Measurements from ENCODE around the gene ADAMTS12. TPM values are rescaled to one million over a fixed set of nuclear protein-coding genes. Genes with fewer than 3 reads are reported as not detected.

ADAMTS12 gene
- total RNA-seq, 2 donors from 2014 or later: 0.43 to 1.7 TPM

- TF ChIP-seq CTCF (IDR thresholded peaks at IDR 0.05): no peak
- H3K9me3 ChIP-seq: no peaks in the 10 kb centered on the region
These were observed 327.5 kb downstream of the ADAMTS12 start for GRCh38 chr5:33563983-33564908.

DNA sequence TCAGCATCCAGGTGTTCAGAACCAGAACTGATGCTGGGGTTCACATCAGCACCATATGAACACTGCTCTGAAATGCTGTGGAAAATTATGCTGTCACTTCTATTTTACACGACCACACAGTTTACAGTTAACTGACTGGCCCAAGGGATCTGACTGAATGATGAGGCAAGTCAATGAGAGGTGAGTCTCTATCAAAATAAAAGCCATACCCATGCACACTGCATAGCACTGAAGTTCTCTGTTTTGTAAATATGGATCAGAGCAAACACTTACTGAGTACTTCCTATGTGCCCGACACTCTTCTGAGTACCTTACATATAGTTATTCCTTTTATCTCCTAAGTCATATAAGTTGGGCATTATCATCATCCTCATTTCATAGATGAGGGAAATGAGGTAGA, 328.3 kb downstream of the ADAMTS12 start:
- no peak for DNase-seq (ENCODE audit: low spot score)
- no peak for TF ChIP-seq CTCF (IDR thresholded peaks at IDR 0.05)
- no peaks in the 10 kb centered on the region for H3K9me3 ChIP-seq
- no peak overlapping the region for H3K27ac ChIP-seq
- no peaks in the 10 kb centered on the region for H3K27me3 ChIP-seq
- H3K4me1 ChIP-seq: peaks cover 0 to 7% of the 10 kb centered on the region in 2 donors
- no peaks in the 10 kb centered on the region for H3K36me3 ChIP-seq
- no peak overlapping the region for H3K4me3 ChIP-seq

More at GRCh38 chr5:33563983-33564908, 327.5 kb downstream of the ADAMTS12 start:
- peaks cover 0 to 7% of the 10 kb centered on the region in 2 donors for H3K4me1 ChIP-seq
- H3K36me3 ChIP-seq: no peaks in the 10 kb centered on the region
- H3K27me3 ChIP-seq: no peaks in the 10 kb centered on the region
- H3K27ac ChIP-seq: no peak overlapping the region
- H3K4me3 ChIP-seq: no peak overlapping the region
- DNase-seq (ENCODE audit: low spot score): no peak

GRCh38 chr5:33558489-33558888, 333.3 kb downstream of the ADAMTS12 start:
- DNase-seq (ENCODE audit: low spot score): no peak
- H3K27ac ChIP-seq: no peak overlapping the region
- TF ChIP-seq CTCF (IDR thresholded peaks at IDR 0.05): no peak

GRCh38 chr5:33557605-33558004, 334.2 kb downstream of the ADAMTS12 start:
- DNase-seq (ENCODE audit: low spot score): no peak
- Histone ChIP-seq H3K36me3 (no peaks in the 10 kb centered on the region), H3K27me3 (no peaks in the 10 kb centered on the region), H3K4me1 (no peaks in the 10 kb centered on the region), H3K4me3 (no peak overlapping the region), H3K9me3 (no peaks in the 10 kb centered on the region), H3K27ac (no peak overlapping the region)
- no peak for TF ChIP-seq CTCF (IDR thresholded peaks at IDR 0.05)

More at GRCh38 chr5:33558489-33558888, 333.3 kb downstream of the ADAMTS12 start:
- Histone ChIP-seq H3K36me3 (no peaks in the 10 kb centered on the region), H3K27me3 (no peaks in the 10 kb centered on the region), H3K4me1 (no peaks in the 10 kb centered on the region), H3K9me3 (no peaks in the 10 kb centered on the region), H3K4me3 (no peak overlapping the region)

GRCh38 chr5:33556330-33557328, 335.2 kb downstream of the ADAMTS12 start:
- no peaks in the 10 kb centered on the region for H3K36me3 ChIP-seq
- no peaks in the 10 kb centered on the region for H3K27me3 ChIP-seq
- DNase-seq (ENCODE audit: low spot score): no peak
- H3K4me1 ChIP-seq: no peaks in the 10 kb centered on the region
- no peak overlapping the region for H3K27ac ChIP-seq
- TF ChIP-seq CTCF (IDR thresholded peaks at IDR 0.05): no peak
- H3K4me3 ChIP-seq: no peak overlapping the region
- H3K9me3 ChIP-seq: no peaks in the 10 kb centered on the region
